SK-N-SH (cell line): ENCODE results near the gene FMNL2. TPM values are rescaled to one million over a fixed set of nuclear protein-coding genes. Genes with fewer than 3 reads are reported as not detected.

ENCODE experiments used
- CTCF ChIA-PET: fragments of 300-600, 350-600 bp; formaldehyde crosslinking; extraction: SDS; loops from one replicate; lab custom pipeline; 2021; lab: Yijun Ruan, JAX
- POLR2A ChIA-PET: fragments of 350-600 bp; sonication (Branson Sonifier 250); formaldehyde crosslinking; extraction: SDS; loops from one replicate; lab custom pipeline; 2020; ENCODE audit warnings: antibody characterized with exemption, inconsistent platforms; lab: Yijun Ruan, JAX
- DNase-seq: peaks from one replicate; pipeline ENCODE4 v3.0.0; 2012
- H2AFZ ChIP-seq: fragments of 200-600 bp; sonication (generic); 2 replicates; pipeline ENCODE4 v1.8.1; 2016; ENCODE audit warnings: antibody characterized with exemption, mild to moderate bottlenecking, low read depth
- H3F3A ChIP-seq: fragments of 200-600 bp; sonication (generic); replicated peaks from 2 replicates; pipeline ENCODE3; 2016; ENCODE audit warnings: antibody characterized with exemption, mild to moderate bottlenecking; ENCODE audit not compliant: insufficient read depth
- H3K27ac ChIP-seq, 2 experiments: fragments of 200-500 bp in 1 of 2; fragments of 200-600 bp in 1 of 2; sonication (Bioruptor generic) in 1 of 2; sonication (generic), shearing (Covaris generic) in 1 of 2; 2 replicates each; pipeline versions ENCODE4 v1.5.1 to v1.6.1; 2014 to 2016; ENCODE audit warnings: low read depth in 2 of 2, inconsistent platforms in 1 of 2, low read length in 1 of 2, mild to moderate bottlenecking in 1 of 2, mixed read lengths in 1 of 2
- H3K27me3 ChIP-seq: fragments of 200-600 bp; sonication (generic), shearing (Covaris generic); 2 replicates; pipeline ENCODE4 v1.6.1; 2016; ENCODE audit warnings: mixed run types; ENCODE audit not compliant: insufficient read depth
- H3K36me3 ChIP-seq, 2 experiments: fragments of 200-500 bp in 1 of 2; fragments of 200-600 bp in 1 of 2; sonication (Bioruptor generic) in 1 of 2; sonication (generic) in 1 of 2; replicated peaks in 1 of 2; 2 replicates each; pipeline versions ENCODE3 to v1.5.1; 2014 to 2016; ENCODE audit warnings: low read length in 1 of 2, mild to moderate bottlenecking in 1 of 2; ENCODE audit not compliant: insufficient read depth in 2 of 2, control insufficient read depth in 1 of 2
- H3K4me1 ChIP-seq, 2 experiments: fragments of 200-500 bp in 1 of 2; fragments of 200-600 bp in 1 of 2; sonication (Bioruptor generic) in 1 of 2; sonication (generic), shearing (Covaris generic) in 1 of 2; 2 replicates each; pipeline versions ENCODE4 v1.5.1 to v1.6.1; 2014 to 2016; ENCODE audit warnings: low read depth in 1 of 2, low read length in 1 of 2, mixed run types in 1 of 2; ENCODE audit not compliant: insufficient read depth in 2 of 2, control insufficient read depth in 1 of 2
- H3K4me2 ChIP-seq: fragments of 200-600 bp; sonication (generic), shearing (Covaris generic); 2 replicates; pipeline ENCODE4 v1.6.1; 2017; ENCODE audit warnings: mixed run types
- H3K4me3 ChIP-seq, 2 experiments: fragments of 200-500 bp in 1 of 2; fragments of 200-600 bp in 1 of 2; sonication (Bioruptor generic) in 1 of 2; sonication (generic), shearing (Covaris generic) in 1 of 2; 2 replicates each; pipeline versions ENCODE4 v1.5.1 to v1.8.1; 2014 to 2016; ENCODE audit warnings: low read depth in 2 of 2, inconsistent platforms in 1 of 2, low read length in 1 of 2, mild to moderate bottlenecking in 1 of 2, mixed read lengths in 1 of 2, moderate library complexity in 1 of 2
- H3K79me2 ChIP-seq: fragments of 200-600 bp; sonication (generic); 2 replicates; pipeline ENCODE4 v1.8.1; 2017; ENCODE audit warnings: mild to moderate bottlenecking; ENCODE audit not compliant: insufficient read depth
- H3K9ac ChIP-seq: fragments of 200-600 bp; sonication (generic); 2 replicates; pipeline ENCODE4 v1.6.1; 2017; ENCODE audit warnings: mixed run types
- H3K9me2 ChIP-seq: fragments of 200-600 bp; sonication (generic); 2 replicates; pipeline ENCODE4 v1.6.1; 2017; ENCODE audit warnings: mixed run types
- H3K9me3 ChIP-seq: fragments of 200-600 bp; sonication (generic); 2 replicates; pipeline ENCODE4 v1.6.1; 2017; ENCODE audit warnings: mixed run types, mild to moderate bottlenecking, moderate library complexity
- H4K20me1 ChIP-seq: fragments of 200-600 bp; sonication (generic); 2 replicates; pipeline ENCODE4 v1.6.1; 2017; ENCODE audit warnings: mild to moderate bottlenecking, mixed run types; ENCODE audit not compliant: insufficient read depth
- CHD2 ChIP-seq: fragments of 150-350 bp; IDR thresholded peaks from 2 replicates; pipeline ENCODE4 v1.6.1; 2018; ENCODE audit warnings: low read length; ENCODE audit not compliant: partially characterized antibody
- EP300 ChIP-seq, 2 experiments: IDR thresholded peaks; 2 replicates each; pipeline versions ENCODE4 v1.4.0 to v1.6.1; 2012; ENCODE audit warnings: borderline replicate concordance in 1 of 2, low read depth in 1 of 2, low read length in 1 of 2
- FOSL2 ChIP-seq: IDR thresholded peaks from 2 replicates; pipeline ENCODE4 v1.4.0; 2012; ENCODE audit warnings: low read depth, mild to moderate bottlenecking, moderate library complexity, borderline replicate concordance
- GATA2 ChIP-seq: sonication (generic); formaldehyde crosslinking; IDR thresholded peaks from 2 replicates; pipeline ENCODE4 v1.5.0; 2020; ENCODE audit warnings: mild to moderate bottlenecking, missing genetic modification reagents
- MEF2A ChIP-seq: IDR thresholded peaks from 2 replicates; pipeline ENCODE4 v1.4.0; 2012; ENCODE audit warnings: low read depth, borderline replicate concordance
- MXI1 ChIP-seq: IDR thresholded peaks from 2 replicates; pipeline ENCODE4 v1.6.1; 2012; ENCODE audit warnings: mild to moderate bottlenecking, low read depth, low read length, improper control_type of control experiment
- NFIC ChIP-seq: IDR thresholded peaks from 2 replicates; pipeline ENCODE4 v1.4.0; 2012; ENCODE audit warnings: borderline replicate concordance
- NRF1 ChIP-seq: IDR thresholded peaks from 2 replicates; pipeline ENCODE4 v1.6.1; 2012; ENCODE audit warnings: low read depth, mild to moderate bottlenecking, low read length
- RCOR1 ChIP-seq: fragments of 150-350 bp; IDR thresholded peaks from 2 replicates; pipeline ENCODE4 v1.6.1; 2017; ENCODE audit warnings: antibody characterized with exemption, low read length
- RFX5 ChIP-seq: IDR thresholded peaks from 2 replicates; pipeline ENCODE4 v1.6.1; 2012; ENCODE audit warnings: mild to moderate bottlenecking, improper control_type of control experiment, low read length
- SIN3A ChIP-seq: IDR thresholded peaks from 2 replicates; pipeline ENCODE4 v1.6.1; 2012; ENCODE audit warnings: low read depth, mild to moderate bottlenecking, low read length, moderate library complexity, borderline replicate concordance
- SMC3 ChIP-seq: IDR thresholded peaks from 2 replicates; pipeline ENCODE4 v1.6.1; 2012; ENCODE audit warnings: low read depth, low read length, improper control_type of control experiment
- TAF1 ChIP-seq: IDR thresholded peaks from 2 replicates; pipeline ENCODE4 v1.6.1; 2012; ENCODE audit warnings: low read depth, mild to moderate bottlenecking, low read length, moderate library complexity, borderline replicate concordance
- TCF12 ChIP-seq: IDR thresholded peaks from 2 replicates; pipeline ENCODE4 v1.4.0; 2012
- YY1 ChIP-seq: IDR thresholded peaks from 2 replicates; pipeline ENCODE4 v1.4.0; 2012; ENCODE audit warnings: low read depth, mild to moderate bottlenecking
- polyA plus RNA-seq, 3 experiments: library from polyadenylated mRNA; depleted of rRNA; stranded (reverse); fragments of >200 nt; gene quantifications; 2 replicates each; pipeline ENCODE4 v1.2.3, GENCODE V29; 2012
- TF ChIP-seq, protein P1 (sequence below): IDR thresholded peaks from 2 replicates; pipeline ENCODE4 v1.4.0; 2012; ENCODE audit warnings: low read depth, borderline replicate concordance
- TF ChIP-seq, protein P2 (sequence below): fragments of 150-350 bp; IDR thresholded peaks from 2 replicates; pipeline ENCODE4 v1.6.1; 2017; ENCODE audit warnings: antibody characterized with exemption, low read length, low read depth, borderline replicate concordance
- TF ChIP-seq, protein P3 (sequence below): IDR thresholded peaks from 2 replicates; pipeline ENCODE4 v1.4.0; 2012; ENCODE audit warnings: low read depth
- TF ChIP-seq, protein P4 (sequence below): IDR thresholded peaks from 2 replicates; pipeline ENCODE4 v1.4.0; 2012; ENCODE audit warnings: low read depth, borderline replicate concordance

The FMNL2 gene
- polyA plus RNA-seq, 1 of the 3 experiments (the other 2 are of a cell fraction): 14.5 TPM

DNA sequence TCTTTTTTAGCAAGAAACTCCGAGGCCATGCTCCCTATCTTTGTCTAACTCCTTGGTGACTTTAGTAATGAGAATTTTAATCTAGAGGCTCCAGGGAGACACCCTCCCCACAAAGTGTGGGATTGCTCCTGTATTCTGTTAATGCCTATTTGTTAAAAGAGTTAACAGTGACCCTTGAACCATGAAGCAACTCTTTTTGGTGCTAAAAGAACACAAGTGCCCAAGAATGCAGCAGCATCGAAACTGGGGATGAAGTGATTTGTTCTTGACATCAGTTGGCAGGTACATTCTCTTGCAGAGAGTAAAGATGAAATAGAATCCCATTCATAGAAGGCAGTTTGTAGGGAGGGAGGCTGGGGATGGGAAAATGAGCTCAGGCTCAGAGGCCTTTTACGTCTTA, 50.0 kb downstream of the FMNL2 start (continued):
- TF ChIP-seq SMC3: no peak

DNA sequence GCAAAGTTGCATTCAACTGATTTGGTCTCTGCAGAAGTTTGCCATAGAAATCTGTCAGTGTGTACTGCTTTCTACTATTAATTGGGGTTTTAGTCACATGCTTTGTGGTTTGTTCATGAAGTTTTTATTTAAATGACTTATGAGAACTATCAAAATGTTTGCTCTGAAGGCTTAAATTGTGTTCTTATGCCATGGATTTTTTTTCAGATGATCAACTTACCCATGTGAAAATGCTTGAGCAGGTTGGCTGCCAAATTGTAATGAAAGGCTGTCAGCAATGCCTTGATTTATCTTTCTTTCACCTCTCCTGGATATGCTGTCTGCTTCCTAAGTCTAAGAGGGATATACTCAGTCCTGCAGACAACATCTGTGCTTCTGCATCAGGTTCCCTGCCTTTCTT, 50.7 kb downstream of the FMNL2 start:
- peaks cover 41% of the 10 kb centered on the region for H3K79me2 ChIP-seq
- no peak for TF ChIP-seq NRF1
- TF ChIP-seq TAF1: no peak
- no peak for TF ChIP-seq GATA2 (CRISPR knock-in tag)
- TF ChIP-seq YY1: no peak
- TF ChIP-seq FOSL2: no peak
- TF ChIP-seq, protein P1, sequence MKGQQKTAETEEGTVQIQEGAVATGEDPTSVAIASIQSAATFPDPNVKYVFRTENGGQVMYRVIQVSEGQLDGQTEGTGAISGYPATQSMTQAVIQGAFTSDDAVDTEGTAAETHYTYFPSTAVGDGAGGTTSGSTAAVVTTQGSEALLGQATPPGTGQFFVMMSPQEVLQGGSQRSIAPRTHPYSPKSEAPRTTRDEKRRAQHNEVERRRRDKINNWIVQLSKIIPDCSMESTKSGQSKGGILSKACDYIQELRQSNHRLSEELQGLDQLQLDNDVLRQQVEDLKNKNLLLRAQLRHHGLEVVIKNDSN: no peak
- TF ChIP-seq SIN3A: no peak
- TF ChIP-seq MEF2A: no peak
- no peak for TF ChIP-seq EP300 (IDR thresholded peaks at IDR 0.05; ENCODE audit: borderline replicate concordance in 1 of 2, low read depth in 1 of 2, low read length in 1 of 2)
- no peak for TF ChIP-seq NFIC
- TF ChIP-seq RCOR1: no peak
- TF ChIP-seq, protein P2, sequence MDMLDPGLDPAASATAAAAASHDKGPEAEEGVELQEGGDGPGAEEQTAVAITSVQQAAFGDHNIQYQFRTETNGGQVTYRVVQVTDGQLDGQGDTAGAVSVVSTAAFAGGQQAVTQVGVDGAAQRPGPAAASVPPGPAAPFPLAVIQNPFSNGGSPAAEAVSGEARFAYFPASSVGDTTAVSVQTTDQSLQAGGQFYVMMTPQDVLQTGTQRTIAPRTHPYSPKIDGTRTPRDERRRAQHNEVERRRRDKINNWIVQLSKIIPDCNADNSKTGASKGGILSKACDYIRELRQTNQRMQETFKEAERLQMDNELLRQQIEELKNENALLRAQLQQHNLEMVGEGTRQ: no peak
- TF ChIP-seq MXI1: no peak
- TF ChIP-seq, protein P3, sequence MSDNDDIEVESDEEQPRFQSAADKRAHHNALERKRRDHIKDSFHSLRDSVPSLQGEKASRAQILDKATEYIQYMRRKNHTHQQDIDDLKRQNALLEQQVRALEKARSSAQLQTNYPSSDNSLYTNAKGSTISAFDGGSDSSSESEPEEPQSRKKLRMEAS: no peak
- no peak for TF ChIP-seq TCF12
- TF ChIP-seq RFX5: no peak
- TF ChIP-seq, protein P4, sequence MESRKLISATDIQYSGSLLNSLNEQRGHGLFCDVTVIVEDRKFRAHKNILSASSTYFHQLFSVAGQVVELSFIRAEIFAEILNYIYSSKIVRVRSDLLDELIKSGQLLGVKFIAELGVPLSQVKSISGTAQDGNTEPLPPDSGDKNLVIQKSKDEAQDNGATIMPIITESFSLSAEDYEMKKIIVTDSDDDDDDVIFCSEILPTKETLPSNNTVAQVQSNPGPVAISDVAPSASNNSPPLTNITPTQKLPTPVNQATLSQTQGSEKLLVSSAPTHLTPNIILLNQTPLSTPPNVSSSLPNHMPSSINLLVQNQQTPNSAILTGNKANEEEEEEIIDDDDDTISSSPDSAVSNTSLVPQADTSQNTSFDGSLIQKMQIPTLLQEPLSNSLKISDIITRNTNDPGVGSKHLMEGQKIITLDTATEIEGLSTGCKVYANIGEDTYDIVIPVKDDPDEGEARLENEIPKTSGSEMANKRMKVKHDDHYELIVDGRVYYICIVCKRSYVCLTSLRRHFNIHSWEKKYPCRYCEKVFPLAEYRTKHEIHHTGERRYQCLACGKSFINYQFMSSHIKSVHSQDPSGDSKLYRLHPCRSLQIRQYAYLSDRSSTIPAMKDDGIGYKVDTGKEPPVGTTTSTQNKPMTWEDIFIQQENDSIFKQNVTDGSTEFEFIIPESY: no peak
- TF ChIP-seq CHD2: no peak
- no peak for TF ChIP-seq SMC3
- TF ChIP-seq, all 33 proteins: peak for 0
- CTCF ChIA-PET: no interaction called here

More for the DNA sequence above, 50.7 kb downstream of the FMNL2 start:
- Histone ChIP-seq H3K9me3 (no peaks in the 10 kb centered on the region), H3K4me2 (no peak overlapping the region), H3K27me3 (no peaks in the 10 kb centered on the region), H3K4me1 (peaks cover 1 to 23% of the 10 kb centered on the region in 2 experiments; a peak in 3 of 4 replicates), H3K27ac (peak overlapping the region in 1 of 2 experiments; percentile 98; a peak in 2 of 4 replicates), H4K20me1 (0 out of 2 replicates have a peak, but pooled peaks cover 1% of the 10 kb centered on the region), H3K36me3 (no peaks in the 10 kb centered on the region), H3K4me3 (no peak overlapping the region), H3K9me2 (no peaks in the 10 kb centered on the region), H3F3A (no peaks in the 10 kb centered on the region), H3K9ac (no peak overlapping the region), H2AFZ (no peak overlapping the region)
- POLR2A ChIA-PET: no interaction called here
- no peak for DNase-seq
